ENCODE data around the gene KSR1.
"Not testable (repeated sequence)": the region's sequence is repeated elsewhere in the genome, so short reads cannot be mapped to it uniquely, and the experiment has no call there.

The KSR1 gene

GRCh38 chr17:27427166-27427862 lies 28.9 kb upstream of the KSR1 start:
- DNase-seq, result not testable (repeated sequence)

GRCh38 chr17:27428781-27429505 lies 27.3 kb upstream of the KSR1 start:
- no peak for DNase-seq

- no peak for DNase-seq
Measured at GRCh38 chr17:27429666-27430382, 26.4 kb upstream of the KSR1 start.

GRCh38 chr17:27430383-27430840 lies 25.8 kb upstream of the KSR1 start:
- DNase-seq, result no peak

GRCh38 chr17:27430882-27431491 lies 25.3 kb upstream of the KSR1 start:
- no peak for DNase-seq

GRCh38 chr17:27433521-27433920 lies 22.7 kb upstream of the KSR1 start:
- DNase-seq, result no peak

- not testable (repeated sequence) for DNase-seq
Measured at GRCh38 chr17:27435431-27436070, 20.7 kb upstream of the KSR1 start.

- DNase-seq, result no peak
Measured at GRCh38 chr17:27438348-27438998, 17.8 kb upstream of the KSR1 start.

GRCh38 chr17:27439342-27439741 lies 16.9 kb upstream of the KSR1 start:
- DNase-seq, result no peak

- no peak for DNase-seq
Measured at GRCh38 chr17:27442702-27443101, 13.5 kb upstream of the KSR1 start.

GRCh38 chr17:27443491-27443890 lies 12.8 kb upstream of the KSR1 start:
- no peak for DNase-seq

- DNase-seq, result no peak
Measured at GRCh38 chr17:27445971-27446370, 10.3 kb upstream of the KSR1 start.

GRCh38 chr17:27446569-27447301 lies 9.5 kb upstream of the KSR1 start:
- DNase-seq, result no peak

GRCh38 chr17:27448534-27448933 lies 7.7 kb upstream of the KSR1 start:
- not testable (repeated sequence) for DNase-seq

GRCh38 chr17:27449541-27449940 lies 6.7 kb upstream of the KSR1 start:
- DNase-seq, result no peak

- DNase-seq, result no peak
Measured at GRCh38 chr17:27449988-27450387, 6.3 kb upstream of the KSR1 start.

GRCh38 chr17:27450416-27450815 lies 5.8 kb upstream of the KSR1 start:
- DNase-seq, result no peak

GRCh38 chr17:27451906-27452305 lies 4.3 kb upstream of the KSR1 start:
- no peak for DNase-seq

- DNase-seq, result no peak
Measured at GRCh38 chr17:27452828-27453227, 3.4 kb upstream of the KSR1 start.

- DNase-seq, result no peak
Measured at GRCh38 chr17:27453471-27453870, 2.8 kb upstream of the KSR1 start.

- DNase-seq, result no peak
Measured at GRCh38 chr17:27454089-27454488, 2.2 kb upstream of the KSR1 start.
